Urothelium cell line (cell line): ENCODE measurements around the gene LY6G5B.
A peak's percentile ranks its signal among the peaks of the same experiment; 100 is the strongest.

Experiments used
- DNase-seq: peaks from one replicate; pipeline ENCODE4 v3.0.0; 2011; ENCODE audit warnings: low spot score, mixed read lengths
- FAIRE-seq: peaks from 2 replicates; lab custom pipeline; 2011; peaks lifted over from hg19 to GRCh38; lab: Jason Lieb, UNC

LY6G5B gene

GRCh38 chr6:31669676-31670075 lies at the start of gene LY6G5B:
Gene LY6G5B, plus strand, starts transcription at chr6:31669976. Its CDS starts 975 bp downstream, at chr6:31670951.
- DNase-seq (no peak), FAIRE-seq (no peak)

DNA sequence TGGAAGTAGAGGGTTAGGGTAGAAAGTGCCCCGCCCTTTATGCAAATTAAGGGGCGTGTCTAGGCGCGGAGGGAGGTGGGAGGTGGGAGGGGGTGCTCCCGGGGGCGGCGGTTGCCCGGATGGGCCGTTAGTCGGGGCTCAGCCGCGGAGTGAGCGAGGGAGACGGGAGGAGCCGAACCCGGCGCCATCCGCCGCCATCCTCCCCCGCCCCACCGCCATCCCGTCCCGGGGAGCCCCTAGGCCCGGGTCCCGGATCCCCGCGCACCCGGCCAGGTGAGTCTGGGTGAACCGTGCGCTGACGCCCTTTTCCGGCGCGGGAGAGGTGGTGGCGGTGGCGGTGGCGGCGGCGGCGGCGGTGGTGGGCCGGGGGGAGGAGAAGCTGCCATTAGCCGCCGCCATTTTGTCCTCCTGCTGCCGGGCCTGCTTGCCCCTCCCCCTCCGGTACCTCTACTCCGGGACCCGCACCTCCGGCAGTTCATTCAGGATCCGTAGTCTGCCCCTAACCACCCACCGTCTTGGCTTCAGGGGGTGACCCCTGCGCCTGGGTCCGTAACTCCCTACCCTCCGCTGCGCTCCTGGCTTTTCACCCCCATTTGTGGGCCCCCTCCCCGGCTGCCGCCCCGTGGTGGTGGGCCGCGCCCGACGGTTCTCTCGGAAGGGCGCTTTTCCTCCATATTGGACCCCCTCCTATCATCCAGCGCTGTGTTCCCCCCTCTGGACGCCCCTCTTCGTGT lies 49.0 kb upstream of the LY6G5B start, which contains the start of gene PRRC2A:
Gene PRRC2A, plus strand, starts transcription at position 130 of the 734 bp plus-strand sequence. CDS start 2,075 bp downstream, outside the sequence.
- peak; percentile 98 for DNase-seq
- no peak for FAIRE-seq

DNA sequence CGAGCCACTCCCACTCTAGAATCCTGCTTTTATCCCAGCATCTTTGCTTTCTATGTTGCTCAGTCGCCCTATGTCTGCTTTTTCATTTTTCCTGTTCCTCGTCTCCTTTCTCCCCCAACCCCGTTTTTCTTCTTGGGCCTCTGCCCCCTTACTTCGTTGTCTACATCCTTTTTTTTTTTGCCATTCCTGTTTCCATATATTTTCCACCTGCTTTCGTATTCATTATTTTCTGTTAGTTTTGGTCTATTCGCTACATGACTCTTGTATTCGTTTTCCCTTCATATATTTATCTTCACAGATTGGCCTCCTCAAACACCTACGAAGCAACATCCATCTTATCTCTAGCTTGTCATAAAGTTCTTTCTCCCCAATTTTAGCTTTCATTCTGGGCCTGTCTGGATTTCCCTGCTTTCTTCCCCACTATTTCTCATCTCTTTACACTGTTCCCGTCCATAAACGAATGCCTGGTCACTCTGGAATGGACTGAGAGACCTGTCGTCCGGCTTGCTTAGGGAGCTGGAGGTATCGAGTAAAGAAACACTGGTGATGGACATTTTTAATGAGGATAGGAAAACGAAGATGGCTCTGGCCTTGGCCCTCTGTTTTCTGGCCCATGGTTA lies 48.3 kb upstream of the LY6G5B start:
- DNase-seq, result no peak
- FAIRE-seq, result no peak

DNA sequence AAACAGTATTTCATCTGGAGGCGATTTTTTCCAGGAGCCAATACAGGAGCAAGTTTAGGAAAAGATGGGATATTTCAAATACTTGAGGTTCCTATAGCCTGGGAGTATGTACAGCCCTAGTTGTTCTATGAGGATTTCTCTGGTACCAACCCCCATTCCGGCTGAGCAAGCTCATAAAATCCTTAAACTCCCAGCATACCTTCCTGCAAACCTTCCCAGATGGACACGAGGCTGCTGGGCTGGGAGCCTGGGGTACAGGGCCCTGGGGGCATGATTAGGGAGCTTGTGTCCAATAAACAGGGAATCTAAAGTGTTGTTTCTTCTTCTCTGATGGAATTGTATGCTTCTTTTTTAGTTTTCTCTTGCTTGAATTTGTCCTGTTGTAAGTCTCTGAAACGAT lies 47.8 kb upstream of the LY6G5B start:
- no peak for DNase-seq
- FAIRE-seq, result no peak

DNA sequence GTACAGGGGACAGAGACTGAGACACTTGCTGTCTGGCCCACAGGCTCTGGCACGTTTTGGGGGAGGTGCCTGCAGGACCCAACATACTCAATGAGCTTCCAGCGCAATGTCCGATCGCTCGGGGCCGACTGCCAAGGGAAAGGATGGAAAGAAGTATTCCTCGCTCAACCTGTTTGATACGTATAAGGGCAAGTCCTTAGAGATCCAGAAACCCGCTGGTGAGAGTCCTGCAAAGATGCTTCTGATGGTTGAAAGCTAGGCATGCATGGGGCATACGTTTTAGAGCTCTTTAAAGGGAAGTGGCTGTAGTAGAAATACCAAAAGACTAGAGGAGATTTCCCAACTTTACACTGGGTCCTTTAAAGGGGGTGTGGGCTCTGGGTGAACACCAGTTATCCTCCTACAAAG lies 47.1 kb upstream of the LY6G5B start:
- FAIRE-seq (no peak), DNase-seq (no peak)

GRCh38 chr6:31624070-31624469 lies 45.7 kb upstream of the LY6G5B start:
- DNase-seq (no peak), FAIRE-seq (no peak)

- DNase-seq, result no peak
- FAIRE-seq, result no peak
These were observed 42.8 kb upstream of the LY6G5B start for GRCh38 chr6:31626952-31627351.

- FAIRE-seq (no peak), DNase-seq (no peak)
These were observed 42.0 kb upstream of the LY6G5B start for GRCh38 chr6:31627690-31628287.

- DNase-seq (no peak), FAIRE-seq (no peak)
These were observed 40.8 kb upstream of the LY6G5B start for GRCh38 chr6:31629014-31629413.

DNA sequence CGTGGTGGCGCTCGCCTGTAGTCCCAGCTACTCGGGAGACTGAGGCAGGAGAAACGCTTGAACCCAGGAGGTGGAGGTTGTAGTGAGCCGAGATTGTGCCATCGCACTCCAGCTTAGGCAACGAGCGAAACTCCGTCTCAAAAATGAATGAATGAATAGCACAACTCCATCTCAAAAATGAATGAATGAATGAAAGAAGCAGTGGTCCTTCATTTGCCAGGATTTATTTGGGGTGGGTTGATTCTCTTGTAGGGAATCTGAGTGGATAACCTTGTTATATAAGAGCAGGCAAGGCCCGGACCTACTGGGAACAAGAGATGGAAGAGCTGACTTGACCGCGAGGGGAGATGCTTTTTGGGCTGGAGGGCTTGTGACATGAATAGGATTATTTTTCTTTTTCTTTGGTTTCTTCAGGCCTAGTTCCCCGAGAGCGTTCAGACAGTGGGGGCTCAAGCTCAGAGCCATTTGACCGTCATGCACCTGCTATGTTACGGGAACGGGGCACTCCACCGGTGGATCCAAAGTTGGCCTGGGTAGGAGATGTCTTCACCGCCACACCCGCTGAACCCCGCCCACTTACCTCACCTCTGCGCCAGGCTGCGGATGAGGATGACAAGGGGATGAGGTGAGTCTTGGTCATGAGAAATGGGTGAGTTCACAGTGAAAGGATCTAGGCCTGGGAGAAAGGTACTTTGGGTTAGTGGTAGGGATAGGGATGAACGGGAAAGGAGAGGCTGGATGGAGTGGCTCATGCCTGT lies 39.4 kb upstream of the LY6G5B start:
- FAIRE-seq (no peak), DNase-seq (no peak)

- DNase-seq (no peak), FAIRE-seq (no peak)
These were observed 38.6 kb upstream of the LY6G5B start for GRCh38 chr6:31631209-31631608.

DNA sequence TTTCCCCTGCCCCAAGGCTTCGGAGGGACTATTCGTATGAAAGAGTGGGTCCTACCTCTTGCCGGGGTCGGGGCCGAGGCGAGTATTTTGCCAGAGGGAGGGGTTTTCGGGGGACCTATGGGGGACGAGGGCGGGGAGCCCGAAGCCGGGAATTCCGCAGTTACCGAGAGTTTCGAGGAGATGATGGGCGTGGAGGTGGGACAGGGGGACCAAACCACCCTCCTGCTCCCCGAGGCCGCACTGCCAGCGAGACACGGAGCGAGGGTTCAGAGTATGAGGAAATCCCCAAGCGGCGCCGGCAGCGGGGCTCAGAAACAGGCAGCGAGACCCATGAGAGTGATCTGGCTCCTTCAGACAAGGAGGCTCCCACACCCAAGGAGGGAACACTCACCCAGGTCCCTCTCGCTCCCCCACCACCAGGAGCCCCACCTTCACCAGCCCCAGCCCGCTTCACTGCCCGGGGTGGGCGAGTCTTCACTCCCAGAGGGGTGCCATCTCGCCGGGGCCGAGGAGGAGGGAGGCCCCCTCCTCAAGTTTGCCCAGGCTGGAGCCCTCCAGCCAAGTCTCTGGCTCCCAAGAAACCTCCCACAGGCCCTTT lies 38.0 kb upstream of the LY6G5B start:
- DNase-seq (no peak), FAIRE-seq (no peak)

DNA sequence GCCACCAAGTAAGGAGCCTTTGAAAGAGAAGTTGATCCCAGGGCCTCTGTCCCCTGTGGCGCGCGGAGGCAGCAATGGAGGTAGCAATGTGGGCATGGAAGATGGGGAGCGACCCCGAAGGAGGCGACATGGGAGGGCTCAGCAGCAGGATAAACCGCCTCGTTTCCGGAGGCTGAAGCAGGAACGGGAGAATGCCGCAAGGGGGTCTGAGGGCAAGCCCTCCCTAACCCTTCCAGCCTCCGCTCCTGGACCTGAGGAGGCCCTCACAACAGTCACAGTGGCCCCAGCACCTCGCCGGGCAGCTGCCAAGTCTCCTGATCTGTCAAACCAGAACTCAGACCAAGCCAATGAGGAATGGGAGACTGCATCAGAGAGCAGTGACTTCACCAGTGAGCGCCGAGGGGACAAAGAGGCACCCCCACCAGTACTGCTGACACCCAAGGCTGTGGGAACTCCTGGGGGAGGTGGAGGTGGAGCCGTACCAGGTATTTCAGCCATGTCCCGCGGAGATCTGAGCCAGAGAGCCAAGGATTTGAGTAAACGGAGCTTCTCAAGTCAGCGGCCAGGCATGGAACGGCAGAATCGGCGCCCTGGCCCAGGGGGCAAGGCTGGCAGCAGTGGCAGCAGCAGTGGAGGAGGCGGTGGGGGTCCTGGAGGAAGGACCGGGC lies 37.4 kb upstream of the LY6G5B start:
- DNase-seq (no peak), FAIRE-seq (no peak)

DNA sequence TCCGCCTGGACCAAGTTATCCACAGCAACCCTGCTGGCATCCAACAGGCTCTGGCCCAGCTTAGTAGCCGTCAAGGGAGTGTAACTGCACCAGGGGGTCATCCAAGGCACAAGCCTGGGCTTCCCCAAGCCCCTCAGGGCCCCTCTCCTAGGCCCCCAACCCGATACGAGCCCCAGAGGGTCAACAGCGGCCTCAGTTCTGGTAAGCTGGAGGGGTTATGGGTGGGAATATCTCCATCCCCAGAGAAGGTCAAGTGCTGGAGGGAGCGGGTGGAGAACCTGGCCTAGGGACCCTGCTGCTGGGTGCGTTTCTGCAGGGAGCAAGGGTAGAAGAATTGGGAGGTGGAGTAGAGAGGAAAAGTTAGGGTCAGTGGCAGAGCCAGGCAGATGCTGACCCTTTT lies 36.3 kb upstream of the LY6G5B start:
- DNase-seq (no peak), FAIRE-seq (no peak)

GRCh38 chr6:31634131-31634530 lies 35.6 kb upstream of the LY6G5B start:
- DNase-seq, result no peak
- FAIRE-seq, result no peak

- FAIRE-seq, result no peak
- DNase-seq, result no peak
These were observed 34.7 kb upstream of the LY6G5B start for GRCh38 chr6:31634969-31635575.

- DNase-seq (no peak), FAIRE-seq (no peak)
These were observed 32.8 kb upstream of the LY6G5B start for GRCh38 chr6:31636698-31637596.

- FAIRE-seq (no peak), DNase-seq (no peak)
These were observed 30.7 kb upstream of the LY6G5B start for GRCh38 chr6:31639043-31639442.

GRCh38 chr6:31639449-31639861 lies 30.3 kb upstream of the LY6G5B start:
- DNase-seq (no peak), FAIRE-seq (no peak)
